Activated CD4-positive, alpha-beta memory T cell treated with anti-CD3 and anti-CD28 coated beads, Interleukin-2, amount 10 ng/mL, durations not matched to agents 7 days and 5 days (primary cell): Measurements from ENCODE around the gene NEK1. TPM values are rescaled to one million over a fixed set of nuclear protein-coding genes. Genes with fewer than 3 reads are reported as not detected.
A peak's percentile ranks its signal among the peaks of the same experiment; 100 is the strongest.

Experiments used
- CTCF ChIA-PET: fragments of 350-600 bp; sonication (Branson Sonifier 250); formaldehyde crosslinking; loops from one replicate; lab custom pipeline; 2021; ENCODE audit warnings: antibody characterized with exemption, inconsistent platforms; lab: Charles Lee
- POLR2A ChIA-PET: fragments of 350-600 bp; sonication (Branson Sonifier 250); formaldehyde crosslinking; loops from one replicate; lab custom pipeline; 2021; ENCODE audit warnings: antibody characterized with exemption; lab: Charles Lee
- DNase-seq: peaks from one replicate; pipeline ENCODE4 v3.0.0-alpha.2; 2020
- H3K27ac Mint-ChIP-seq: one replicate; pipeline ENCODE4 v1.8.0; 2021; ENCODE audit warnings: mild to moderate bottlenecking, mixed read lengths
- H3K27me3 Mint-ChIP-seq: one replicate; pipeline ENCODE4 v1.8.0; 2021; ENCODE audit warnings: mixed read lengths
- H3K36me3 Mint-ChIP-seq: one replicate; pipeline ENCODE4 v1.8.0; 2021; ENCODE audit warnings: low read depth, mixed read lengths
- H3K4me1 Mint-ChIP-seq: one replicate; pipeline ENCODE4 v1.8.0; 2021; ENCODE audit warnings: mixed read lengths
- H3K4me3 Mint-ChIP-seq: one replicate; pipeline ENCODE4 v1.8.0; 2021; ENCODE audit warnings: mild to moderate bottlenecking, mixed read lengths
- H3K9me3 Mint-ChIP-seq: one replicate; pipeline ENCODE4 v1.8.0; 2021; ENCODE audit warnings: mixed read lengths
- total RNA-seq, 2 experiments: library from RNA; stranded (reverse); gene quantifications; one replicate each; pipeline ENCODE4 v1.2.3, GENCODE V29; 2021

Gene NEK1
- total RNA-seq, 2 experiments from 2014 or later, result 14.6 to 14.8 TPM

GRCh38 chr4:169612871-169613859 lies 782 bp upstream of the NEK1 start:
- peak; percentile 78 for DNase-seq
- no peaks in the 10 kb centered on the region for H3K9me3 Mint-ChIP-seq
- peaks cover 48% of the 10 kb centered on the region for H3K4me1 Mint-ChIP-seq
- no peaks in the 10 kb centered on the region for H3K27me3 Mint-ChIP-seq
- CTCF ChIA-PET, result interaction anchor here (0.6 to 2.6 kb wide), 22 partner anchors 8 to 604 kb away, joined by 3 to 20 read pairs (median 4); partner anchors contain the start of genes CBR4, CLCN3 and HPF1
- peaks cover 9% of the 10 kb centered on the region for H3K36me3 Mint-ChIP-seq
- POLR2A ChIA-PET, result interaction anchor here (0.6 to 3.6 kb wide), 13 partner anchors 8 to 1133 kb away, joined by 3 to 39 read pairs (median 4); partner anchors contain the start of genes CBR4, CLCN3, DDX60L and HPF1
- peak overlapping the region; percentile 94 for H3K27ac Mint-ChIP-seq
- H3K4me3 Mint-ChIP-seq, result peak overlapping the region; percentile 85

- POLR2A ChIA-PET, result interaction anchor here (1.0 to 3.6 kb wide), 3 partner anchors 10 to 415 kb away, joined by 4 to 39 read pairs (median 14); partner anchors contain the start of genes CLCN3 and MFAP3L
- peaks cover 46% of the 10 kb centered on the region for H3K4me1 Mint-ChIP-seq
- H3K36me3 Mint-ChIP-seq, result peaks cover 21% of the 10 kb centered on the region
- DNase-seq, result no peak
- CTCF ChIA-PET, result interaction anchor here (2.1 kb wide), 1 partner anchor 9 kb away, joined by 6 read pairs; the partner anchor contains the start of gene CLCN3
- H3K4me3 Mint-ChIP-seq, result peak overlapping the region; percentile 85
- no peaks in the 10 kb centered on the region for H3K27me3 Mint-ChIP-seq
- H3K27ac Mint-ChIP-seq, result peak overlapping the region; percentile 50
- H3K9me3 Mint-ChIP-seq, result no peaks in the 10 kb centered on the region
These were observed 1.2 kb downstream of the NEK1 start for GRCh38 chr4:169611157-169611556.

GRCh38 chr4:169604903-169605331 lies 7.5 kb downstream of the NEK1 start:
- no peaks in the 10 kb centered on the region for H3K9me3 Mint-ChIP-seq
- ChIA-PET POLR2A (interaction anchor here (1.1 to 2.6 kb wide), 3 partner anchors 7 to 16 kb away, joined by 3 to 10 read pairs (median 8); partner anchors contain the start of genes CLCN3 and NEK1), CTCF (interaction anchor here (1.6 kb wide), 1 partner anchor 15 kb away, joined by 7 read pairs; the partner anchor contains the start of gene CLCN3)
- H3K36me3 Mint-ChIP-seq, result peaks cover 33% of the 10 kb centered on the region
- H3K27me3 Mint-ChIP-seq, result no peaks in the 10 kb centered on the region
- peaks cover 42% of the 10 kb centered on the region for H3K4me1 Mint-ChIP-seq
- H3K27ac Mint-ChIP-seq, result no peak overlapping the region
- H3K4me3 Mint-ChIP-seq, result no peak overlapping the region
- DNase-seq, result no peak

DNA sequence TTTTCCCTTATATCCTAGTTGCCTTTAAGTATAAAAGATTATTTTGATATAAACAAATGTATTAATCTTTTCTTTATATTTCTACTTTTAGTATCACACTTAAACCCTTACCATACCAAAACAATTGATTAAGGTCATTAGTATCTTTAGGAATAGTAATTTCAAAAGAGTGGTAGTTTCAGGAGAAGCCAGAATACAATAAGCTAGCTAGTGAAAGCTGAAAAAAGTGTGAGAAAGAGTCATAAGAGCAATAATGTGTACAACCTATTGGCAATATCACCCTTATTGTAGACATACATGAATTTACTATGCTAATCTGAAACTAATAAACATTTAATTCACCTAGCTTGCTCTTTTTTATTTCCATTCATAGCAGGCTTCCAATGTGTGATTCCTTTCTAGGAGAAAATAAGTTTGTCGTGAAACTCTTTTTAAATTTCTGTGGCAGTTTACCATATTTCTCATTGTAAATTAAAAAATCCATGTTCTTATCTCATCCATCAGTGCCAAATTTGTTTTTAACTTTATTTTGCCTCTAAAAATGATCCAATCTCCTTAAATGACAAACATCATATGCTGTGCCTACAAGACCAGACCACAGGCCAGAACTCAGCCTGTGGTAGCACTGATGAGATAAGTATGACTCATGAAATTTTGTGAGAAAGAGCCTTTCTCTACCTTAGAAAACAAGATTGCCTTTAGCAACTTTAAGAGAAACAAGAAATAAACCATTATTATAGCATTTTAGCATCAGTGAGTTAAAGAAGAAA lies 8.1 kb downstream of the NEK1 start:
- DNase-seq, result peak; percentile 51

GRCh38 chr4:169603312-169603711 lies 9.1 kb downstream of the NEK1 start:
- CTCF ChIA-PET, result interaction anchor here (1.6 kb wide), 1 partner anchor 17 kb away, joined by 3 read pairs; no protein-coding TSS in a partner anchor
- Mint-ChIP-seq H3K9me3 (no peaks in the 10 kb centered on the region), H3K27me3 (no peaks in the 10 kb centered on the region), H3K4me1 (peaks cover 39% of the 10 kb centered on the region), H3K27ac (no peak overlapping the region), H3K36me3 (peaks cover 30% of the 10 kb centered on the region), H3K4me3 (no peak overlapping the region)
- POLR2A ChIA-PET, result interaction anchor here (2.6 kb wide), 1 partner anchor 9 kb away, joined by 10 read pairs; the partner anchor contains the start of gene NEK1
- DNase-seq, result no peak

More for the DNA sequence above, 8.1 kb downstream of the NEK1 start:
- Mint-ChIP-seq H3K9me3 (no peaks in the 10 kb centered on the region), H3K27me3 (no peaks in the 10 kb centered on the region), H3K4me3 (no peak overlapping the region), H3K4me1 (peaks cover 40% of the 10 kb centered on the region), H3K27ac (peak overlapping the region; percentile 6), H3K36me3 (peaks cover 33% of the 10 kb centered on the region)
- ChIA-PET POLR2A (interaction anchor here (1.1 to 2.6 kb wide), 2 partner anchors 8 to 16 kb away, joined by 3 to 10 read pairs; partner anchors contain the start of genes CLCN3 and NEK1), CTCF (no interaction called here)

GRCh38 chr4:169601016-169601771 lies 11.2 kb downstream of the NEK1 start:
- Mint-ChIP-seq H3K4me3 (no peak overlapping the region), H3K36me3 (peaks cover 25% of the 10 kb centered on the region), H3K9me3 (no peaks in the 10 kb centered on the region), H3K4me1 (peaks cover 30% of the 10 kb centered on the region), H3K27me3 (no peaks in the 10 kb centered on the region), H3K27ac (no peak overlapping the region)
- POLR2A ChIA-PET, result interaction anchor here (1.4 kb wide), 1 partner anchor 11 kb away, joined by 4 read pairs; the partner anchor contains the start of gene NEK1
- CTCF ChIA-PET, result interaction anchor here (0.9 kb wide), 1 partner anchor 12 kb away, joined by 4 read pairs; no protein-coding TSS in a partner anchor
- DNase-seq, result no peak

DNA sequence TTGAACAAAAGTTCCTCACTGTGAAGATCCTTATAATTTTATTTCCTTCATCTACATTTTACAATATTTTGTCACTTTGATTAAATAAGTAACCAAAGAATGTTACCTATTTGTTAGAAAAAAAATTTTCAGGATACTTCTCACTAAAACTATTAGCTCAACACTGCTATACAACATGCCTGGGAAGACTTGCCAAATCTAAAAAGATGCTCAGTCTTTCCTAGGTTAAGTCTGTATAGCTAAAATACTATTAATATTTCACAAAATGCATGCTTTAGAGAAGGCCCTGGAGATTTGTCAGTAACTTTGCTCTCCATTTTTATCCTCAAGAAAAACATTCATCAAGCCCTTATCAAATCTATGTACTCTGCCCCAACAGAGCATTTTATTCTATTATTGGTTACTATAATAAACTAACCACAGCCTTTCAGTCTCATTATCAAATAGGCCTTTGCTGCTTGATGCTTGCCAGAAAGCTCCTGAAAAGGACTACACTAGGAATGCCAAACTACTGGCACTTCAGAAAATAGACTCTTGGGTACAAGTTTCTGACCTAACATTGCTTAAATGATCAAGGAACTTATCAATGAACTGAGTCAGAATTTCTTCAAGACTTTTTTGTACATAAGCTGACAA lies 17.7 kb downstream of the NEK1 start:
- no peak for DNase-seq
- Mint-ChIP-seq H3K27ac (no peak overlapping the region), H3K4me1 (peaks cover 3% of the 10 kb centered on the region), H3K9me3 (no peaks in the 10 kb centered on the region), H3K27me3 (no peaks in the 10 kb centered on the region), H3K36me3 (peaks cover 24% of the 10 kb centered on the region), H3K4me3 (no peak overlapping the region)
- ChIA-PET POLR2A (no interaction called here), CTCF (interaction anchor here (0.7 to 1.3 kb wide), 2 partner anchors 28 to 1115 kb away, joined by 3 read pairs; partner anchors contain the start of gene DDX60L)

DNA sequence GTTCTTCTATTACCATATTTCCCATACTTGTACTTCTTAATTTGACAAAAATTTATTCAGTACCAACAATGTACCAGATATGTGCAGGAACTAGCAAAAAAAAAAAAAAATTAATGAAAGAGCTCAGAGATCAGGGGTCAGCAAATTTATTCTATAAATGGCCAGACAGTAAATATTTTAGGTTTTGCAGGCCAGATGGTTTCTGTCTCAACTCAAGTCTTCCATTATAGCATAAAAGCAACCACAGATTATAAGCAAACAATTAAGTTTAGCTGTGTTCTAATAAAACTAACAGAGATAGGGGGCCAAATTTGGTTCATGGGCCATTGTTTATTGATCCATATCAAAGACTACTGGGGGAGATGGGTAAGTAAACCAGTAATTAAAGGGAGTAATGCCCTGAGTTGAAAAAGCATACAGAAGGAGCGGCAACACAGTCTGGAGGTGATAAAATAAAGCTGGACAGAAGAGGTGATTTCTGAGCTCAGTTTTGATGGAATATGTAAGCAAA lies 19.3 kb downstream of the NEK1 start:
- no peak overlapping the region for H3K27ac Mint-ChIP-seq
- ChIA-PET CTCF (no interaction called here), POLR2A (interaction anchor here (1.2 kb wide), 1 partner anchor 20 kb away, joined by 3 read pairs; no protein-coding TSS in a partner anchor)
- DNase-seq, result no peak
- H3K4me1 Mint-ChIP-seq, result peaks cover 3% of the 10 kb centered on the region
- no peak overlapping the region for H3K4me3 Mint-ChIP-seq
- peaks cover 30% of the 10 kb centered on the region for H3K36me3 Mint-ChIP-seq
- H3K27me3 Mint-ChIP-seq, result no peaks in the 10 kb centered on the region
- H3K9me3 Mint-ChIP-seq, result no peaks in the 10 kb centered on the region

GRCh38 chr4:169583563-169583962 lies 28.8 kb downstream of the NEK1 start:
- DNase-seq, result no peak
- Mint-ChIP-seq H3K27me3 (no peaks in the 10 kb centered on the region), H3K27ac (no peak overlapping the region), H3K36me3 (peaks cover 12% of the 10 kb centered on the region), H3K4me3 (no peak overlapping the region), H3K4me1 (peaks cover 7% of the 10 kb centered on the region), H3K9me3 (no peaks in the 10 kb centered on the region)
- ChIA-PET POLR2A (no interaction called here), CTCF (no interaction called here)

DNA sequence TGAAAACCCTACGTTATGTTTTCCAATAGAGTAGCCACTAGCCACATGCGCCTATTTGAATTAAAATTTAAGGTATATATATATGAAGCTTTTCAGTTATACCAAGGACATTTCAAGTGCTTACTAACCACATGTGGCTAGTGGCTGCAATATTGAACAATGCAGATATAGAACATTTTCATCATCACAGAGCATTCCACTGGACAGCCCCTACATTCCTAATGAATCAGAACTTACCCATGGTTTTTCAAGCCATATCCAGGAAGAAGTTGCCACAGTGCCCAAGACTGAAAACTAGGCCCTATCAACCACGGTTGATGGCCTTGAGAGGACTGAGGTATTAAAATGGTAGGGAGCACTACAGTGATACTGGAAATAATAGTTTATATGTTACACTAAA lies 29.7 kb downstream of the NEK1 start:
- Mint-ChIP-seq H3K27me3 (no peaks in the 10 kb centered on the region), H3K27ac (no peak overlapping the region), H3K4me3 (no peak overlapping the region), H3K9me3 (no peaks in the 10 kb centered on the region), H3K4me1 (peaks cover 7% of the 10 kb centered on the region), H3K36me3 (peaks cover 12% of the 10 kb centered on the region)
- ChIA-PET POLR2A (no interaction called here), CTCF (no interaction called here)
- no peak for DNase-seq

DNA sequence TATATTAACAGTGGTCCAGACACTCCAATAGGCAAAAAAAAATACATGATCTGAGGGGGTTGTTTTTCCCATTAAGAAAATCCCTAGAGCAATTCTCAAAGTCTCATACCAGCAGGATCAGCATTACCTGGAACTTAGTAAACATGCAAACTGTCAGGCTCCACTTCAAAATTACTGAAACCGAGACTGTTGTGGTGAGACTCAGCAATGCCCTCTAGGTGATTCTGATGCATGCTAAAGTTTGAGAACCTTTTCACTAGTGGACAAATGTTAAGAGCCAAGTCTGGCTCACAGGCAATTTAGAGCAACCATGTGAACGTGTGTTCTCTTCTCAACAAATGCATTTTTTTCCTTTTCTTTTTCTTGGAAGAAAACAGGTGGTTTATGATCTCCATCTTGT lies 30.2 kb downstream of the NEK1 start:
- Mint-ChIP-seq H3K9me3 (no peaks in the 10 kb centered on the region), H3K4me1 (peaks cover 7% of the 10 kb centered on the region), H3K27ac (peak overlapping the region; percentile 17), H3K27me3 (no peaks in the 10 kb centered on the region), H3K36me3 (peaks cover 12% of the 10 kb centered on the region), H3K4me3 (no peak overlapping the region)
- ChIA-PET CTCF (no interaction called here), POLR2A (no interaction called here)
- DNase-seq, result no peak
